Measurements from ENCODE around the gene MAMDC2. TPM values are rescaled to one million over a fixed set of nuclear protein-coding genes. Genes with fewer than 3 reads are reported as not detected.

Gene MAMDC2
- total and polyA plus RNA-seq, 2 of the 4 experiments (the other 2 are of a cell fraction): 5.0 to 5.2 TPM

GRCh38 chr9:70015099-70015498 is 28.5 kb upstream of the MAMDC2 start:
- H2BK5ac ChIP-seq (ENCODE audit: low read depth, low read length, poor library complexity, severe bottlenecking): no peak overlapping the region
- no peak overlapping the region for H2AK9ac ChIP-seq (replicated peaks; ENCODE audit: low read depth, low read length, poor library complexity)
- no peak overlapping the region for H3K56ac ChIP-seq (ENCODE audit: extremely low read depth, insufficient read depth, low read length)
- no peaks in the 10 kb centered on the region for H3K79me1 ChIP-seq (ENCODE audit: low read depth in 1 of 2, low read length in 2 of 2)
- H3K36me3 ChIP-seq (ENCODE audit: control insufficient read depth, insufficient read depth, low read length): no peaks in the 10 kb centered on the region
- TF ChIP-seq CTCF (conservative IDR thresholded peaks at IDR 0.05; ENCODE audit: low read depth, low read length) (no peak), CHD1 (IDR thresholded peaks at IDR 0.05; ENCODE audit: low read depth, low read length) (no peak), USF2 (IDR thresholded peaks at IDR 0.05; ENCODE audit: low read depth, low read length) (no peak), POLR2A (IDR thresholded peaks at IDR 0.05; ENCODE audit: low read depth, low read length) (no peak), SMC3 (IDR thresholded peaks at IDR 0.05; ENCODE audit: low read depth, low read length) (no peak), RAD21 (IDR thresholded peaks at IDR 0.05; ENCODE audit: low read length) (no peak), MAZ (IDR thresholded peaks at IDR 0.05; ENCODE audit: borderline replicate concordance, low read depth, low read length) (no peak), BHLHE40 (IDR thresholded peaks at IDR 0.05; ENCODE audit: low read depth, low read length) (no peak), MXI1 (IDR thresholded peaks at IDR 0.05; ENCODE audit: borderline replicate concordance, low read depth, low read length) (no peak), RCOR1 (IDR thresholded peaks at IDR 0.05; ENCODE audit: insufficient replicate concordance, low read length) (no peak), CEBPB (IDR thresholded peaks at IDR 0.05; ENCODE audit: low read depth, low read length) (no peak), MAFK (IDR thresholded peaks at IDR 0.05; ENCODE audit: low read depth, low read length) (no peak), ELK1 (IDR thresholded peaks at IDR 0.05; ENCODE audit: borderline replicate concordance, low read depth, low read length) (no peak)
- DNase-seq: no peak
- 0 out of 2 replicates have a peak, but pooled peaks cover 6% of the 10 kb centered on the region for H3K9me1 ChIP-seq (ENCODE audit: insufficient read depth, low read length)
- no peak overlapping the region for H2BK15ac ChIP-seq (ENCODE audit: low read depth, low read length)
- H3K4me1 ChIP-seq (ENCODE audit: control insufficient read depth, insufficient read depth, low read length): peaks cover 8% of the 10 kb centered on the region
- no peak overlapping the region for H2AK5ac ChIP-seq (ENCODE audit: low read depth, low read length)
- H3K4me2 ChIP-seq (ENCODE audit: low read depth, low read length): no peak overlapping the region
- no peaks in the 10 kb centered on the region for H3K9me3 ChIP-seq (ENCODE audit: control insufficient read depth, insufficient read depth, low read length)
- WGBS, 2 experiments (ENCODE audit: extremely low coverage in 2 of 2, insufficient read length in 1 of 2): no CpG with 5 or more reads among the region's 1 CpG
- in situ Hi-C loops (cut with MboI; ENCODE audit: low sequenced_read_pairs): no loop called here
- H2BK120ac ChIP-seq (ENCODE audit: low read depth, low read length): no peak overlapping the region
- H3K27ac ChIP-seq (ENCODE audit: insufficient read depth, low read length): no peak overlapping the region
- dilution Hi-C loops (cut with HindIII; ENCODE audit: low sequenced_read_pairs, unreplicated experiment): no loop called here
- H2BK20ac ChIP-seq (ENCODE audit: low read depth, low read length): no peak overlapping the region; the same call in 1 of the 2 replicates
- H4K20me1 ChIP-seq (ENCODE audit: insufficient read depth, low read length): no peaks in the 10 kb centered on the region
- H3K23ac ChIP-seq (ENCODE audit: low read depth, low read length): no peak overlapping the region
- no peak overlapping the region for H4K5ac ChIP-seq (ENCODE audit: low read depth, low read length)
- CTCF ChIA-PET: no interaction called here
- H3K9ac ChIP-seq (ENCODE audit: low read depth, low read length): no peak overlapping the region
- POLR2A ChIA-PET (ENCODE audit: unreplicated experiment): no interaction called here
- no peaks in the 10 kb centered on the region for H3K27me3 ChIP-seq (ENCODE audit: control insufficient read depth, insufficient read depth, low read length)
- no peak for ATAC-seq (ENCODE audit: low read depth)
- no peak overlapping the region for H3K14ac ChIP-seq (replicated peaks; ENCODE audit: low read depth, low read length)
- H4K8ac ChIP-seq (ENCODE audit: low read depth in 2 of 2, low read length in 2 of 2): no peak overlapping the region
- H3K4me3 ChIP-seq (ENCODE audit: insufficient read depth, low read depth, low read length): no peak overlapping the region
- H3K18ac ChIP-seq (ENCODE audit: low read depth, low read length): no peak overlapping the region
- no peak overlapping the region for H4K91ac ChIP-seq (ENCODE audit: insufficient read depth, low read depth, low read length)
- no TSS peak for BruUV-seq (replicated peaks)
- H3K4ac ChIP-seq (ENCODE audit: low read depth, low read length): no peak overlapping the region
- no peak overlapping the region for H2AFZ ChIP-seq (replicated peaks; ENCODE audit: low read length, poor library complexity)
- intact Hi-C loops (cut with micrococcal nuclease): no loop called here

Measured in IMR-90 (cell line).